Measurements from ENCODE around the gene HMG20B. TPM values are rescaled to one million over a fixed set of nuclear protein-coding genes. Genes with fewer than 3 reads are reported as not detected.

Gene HMG20B
- polyA plus RNA-seq, 1 donor from 2014 or later, result 22.6 TPM

DNA sequence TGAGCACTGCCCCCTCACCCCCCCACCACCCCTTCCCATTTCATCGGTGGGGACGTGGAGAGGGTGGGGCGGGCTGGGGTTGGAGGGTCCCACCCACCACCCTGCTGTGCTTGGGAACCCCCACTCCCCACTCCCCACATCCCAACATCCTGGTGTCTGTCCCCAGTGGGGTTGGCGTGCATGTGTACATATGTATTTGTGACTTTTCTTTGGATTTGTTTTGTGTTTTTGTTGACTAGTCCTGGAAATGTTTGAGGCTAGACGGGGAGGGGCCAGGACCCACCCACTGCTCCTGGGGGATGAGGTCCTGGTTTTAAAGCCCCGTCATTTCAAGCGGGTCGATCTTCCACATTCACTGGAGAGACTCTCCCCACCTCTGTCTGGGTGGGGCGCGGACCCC, 36.8 kb upstream of the HMG20B start:
- no peak overlapping the region for H3K9ac ChIP-seq (ENCODE audit: low read length)
- no peak overlapping the region for H3K4me3 ChIP-seq (ENCODE audit: low read length)
- H4K20me1 ChIP-seq (ENCODE audit: insufficient read depth), result no peaks in the 10 kb centered on the region

DNA sequence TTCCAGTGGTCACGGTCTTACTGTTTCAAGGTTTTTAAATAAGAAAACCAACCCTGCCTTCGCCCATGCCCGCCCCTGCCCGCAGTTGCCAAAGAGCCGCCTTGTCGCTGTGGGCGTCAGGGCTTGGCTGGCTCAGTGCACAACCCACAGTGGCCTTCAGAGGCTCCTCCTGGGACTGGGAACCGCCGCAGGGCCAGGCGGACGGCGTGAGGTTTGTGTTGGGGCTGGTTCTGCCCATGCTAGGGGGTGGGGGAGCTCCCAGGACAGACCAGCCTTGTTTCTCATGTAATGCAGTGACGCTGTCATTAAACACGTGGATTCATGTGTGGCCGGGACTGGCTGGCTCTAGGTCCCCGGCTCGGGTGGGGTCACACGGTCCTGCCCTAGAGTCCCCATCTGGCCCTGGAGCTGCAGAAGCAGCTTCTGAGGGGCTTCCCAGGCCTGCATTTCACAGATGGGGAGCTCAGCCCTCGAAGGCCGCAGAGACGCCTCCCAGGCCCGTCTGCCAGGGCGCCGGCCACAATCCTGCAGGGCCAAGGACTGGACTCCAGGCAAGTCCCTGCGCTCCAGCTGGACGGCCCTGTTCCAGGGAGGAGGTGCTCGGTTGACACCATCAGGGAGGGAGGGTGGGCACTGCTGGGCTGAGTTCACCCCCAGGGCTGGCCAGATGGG, 36.2 kb upstream of the HMG20B start:
- Histone ChIP-seq H3K4me3 (ENCODE audit: low read length) (no peak overlapping the region), H3K36me3 (ENCODE audit: insufficient read depth, low read length) (no peaks in the 10 kb centered on the region)

More for the DNA sequence above, 36.8 kb upstream of the HMG20B start:
- Histone ChIP-seq H2AFZ (ENCODE audit: low read depth, low read length) (no peak overlapping the region), H3F3A (ENCODE audit: insufficient read depth, low read length, poor library complexity, severe bottlenecking) (no peaks in the 10 kb centered on the region), H3K4me2 (ENCODE audit: low read length) (no peak overlapping the region), H3K36me3 (ENCODE audit: insufficient read depth, low read length) (no peaks in the 10 kb centered on the region), H3K9me2 (ENCODE audit: insufficient read depth, low read length) (no peaks in the 10 kb centered on the region), H3K27ac (ENCODE audit: low read length) (no peak overlapping the region), H3K9me3 (ENCODE audit: low read length) (no peaks in the 10 kb centered on the region), H3K79me2 (replicated peaks; ENCODE audit: insufficient read depth, low read length) (no peaks in the 10 kb centered on the region), H3K27me3 (ENCODE audit: insufficient read depth, low read depth, low read length) (no peaks in the 10 kb centered on the region)
- TF ChIP-seq RAD21 (conservative IDR thresholded peaks at IDR 0.05) (no peak), TAF1 (IDR thresholded peaks at IDR 0.05; ENCODE audit: low read depth) (no peak)

More for the DNA sequence above, 36.2 kb upstream of the HMG20B start:
- Histone ChIP-seq H3K79me2 (replicated peaks; ENCODE audit: insufficient read depth, low read length) (no peaks in the 10 kb centered on the region), H3K9me3 (ENCODE audit: low read length) (no peaks in the 10 kb centered on the region), H3K9ac (ENCODE audit: low read length) (no peak overlapping the region), H3K4me2 (ENCODE audit: low read length) (no peak overlapping the region), H3K27ac (ENCODE audit: low read length) (no peak overlapping the region), H2AFZ (ENCODE audit: low read depth, low read length) (no peak overlapping the region), H3K9me2 (ENCODE audit: insufficient read depth, low read length) (no peaks in the 10 kb centered on the region), H3K27me3 (ENCODE audit: insufficient read depth, low read depth, low read length) (no peaks in the 10 kb centered on the region), H4K20me1 (ENCODE audit: insufficient read depth) (no peaks in the 10 kb centered on the region), H3F3A (ENCODE audit: insufficient read depth, low read length, poor library complexity, severe bottlenecking) (no peaks in the 10 kb centered on the region)
- TF ChIP-seq RAD21 (conservative IDR thresholded peaks at IDR 0.05) (no peak), EP300 (conservative IDR thresholded peaks at IDR 0.05; ENCODE audit: poor library complexity, severe bottlenecking) (no peak), MXI1 (conservative IDR thresholded peaks at IDR 0.05; ENCODE audit: poor library complexity, severe bottlenecking) (no peak), SMC3 (conservative IDR thresholded peaks at IDR 0.05; ENCODE audit: poor library complexity) (no peak), POLR2AphosphoS5 (IDR thresholded peaks at IDR 0.05) (no peak), EZH2 (IDR thresholded peaks at IDR 0.05; ENCODE audit: borderline replicate concordance, insufficient read depth, low read length, poor library complexity, severe bottlenecking) (no peak), TAF1 (IDR thresholded peaks at IDR 0.05; ENCODE audit: low read depth) (no peak)
- TF ChIP-seq, protein P1, sequence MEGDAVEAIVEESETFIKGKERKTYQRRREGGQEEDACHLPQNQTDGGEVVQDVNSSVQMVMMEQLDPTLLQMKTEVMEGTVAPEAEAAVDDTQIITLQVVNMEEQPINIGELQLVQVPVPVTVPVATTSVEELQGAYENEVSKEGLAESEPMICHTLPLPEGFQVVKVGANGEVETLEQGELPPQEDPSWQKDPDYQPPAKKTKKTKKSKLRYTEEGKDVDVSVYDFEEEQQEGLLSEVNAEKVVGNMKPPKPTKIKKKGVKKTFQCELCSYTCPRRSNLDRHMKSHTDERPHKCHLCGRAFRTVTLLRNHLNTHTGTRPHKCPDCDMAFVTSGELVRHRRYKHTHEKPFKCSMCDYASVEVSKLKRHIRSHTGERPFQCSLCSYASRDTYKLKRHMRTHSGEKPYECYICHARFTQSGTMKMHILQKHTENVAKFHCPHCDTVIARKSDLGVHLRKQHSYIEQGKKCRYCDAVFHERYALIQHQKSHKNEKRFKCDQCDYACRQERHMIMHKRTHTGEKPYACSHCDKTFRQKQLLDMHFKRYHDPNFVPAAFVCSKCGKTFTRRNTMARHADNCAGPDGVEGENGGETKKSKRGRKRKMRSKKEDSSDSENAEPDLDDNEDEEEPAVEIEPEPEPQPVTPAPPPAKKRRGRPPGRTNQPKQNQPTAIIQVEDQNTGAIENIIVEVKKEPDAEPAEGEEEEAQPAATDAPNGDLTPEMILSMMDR (IDR thresholded peaks at IDR 0.05; ENCODE audit: poor library complexity, severe bottlenecking), result no peak
- TF ChIP-seq, protein P2, sequence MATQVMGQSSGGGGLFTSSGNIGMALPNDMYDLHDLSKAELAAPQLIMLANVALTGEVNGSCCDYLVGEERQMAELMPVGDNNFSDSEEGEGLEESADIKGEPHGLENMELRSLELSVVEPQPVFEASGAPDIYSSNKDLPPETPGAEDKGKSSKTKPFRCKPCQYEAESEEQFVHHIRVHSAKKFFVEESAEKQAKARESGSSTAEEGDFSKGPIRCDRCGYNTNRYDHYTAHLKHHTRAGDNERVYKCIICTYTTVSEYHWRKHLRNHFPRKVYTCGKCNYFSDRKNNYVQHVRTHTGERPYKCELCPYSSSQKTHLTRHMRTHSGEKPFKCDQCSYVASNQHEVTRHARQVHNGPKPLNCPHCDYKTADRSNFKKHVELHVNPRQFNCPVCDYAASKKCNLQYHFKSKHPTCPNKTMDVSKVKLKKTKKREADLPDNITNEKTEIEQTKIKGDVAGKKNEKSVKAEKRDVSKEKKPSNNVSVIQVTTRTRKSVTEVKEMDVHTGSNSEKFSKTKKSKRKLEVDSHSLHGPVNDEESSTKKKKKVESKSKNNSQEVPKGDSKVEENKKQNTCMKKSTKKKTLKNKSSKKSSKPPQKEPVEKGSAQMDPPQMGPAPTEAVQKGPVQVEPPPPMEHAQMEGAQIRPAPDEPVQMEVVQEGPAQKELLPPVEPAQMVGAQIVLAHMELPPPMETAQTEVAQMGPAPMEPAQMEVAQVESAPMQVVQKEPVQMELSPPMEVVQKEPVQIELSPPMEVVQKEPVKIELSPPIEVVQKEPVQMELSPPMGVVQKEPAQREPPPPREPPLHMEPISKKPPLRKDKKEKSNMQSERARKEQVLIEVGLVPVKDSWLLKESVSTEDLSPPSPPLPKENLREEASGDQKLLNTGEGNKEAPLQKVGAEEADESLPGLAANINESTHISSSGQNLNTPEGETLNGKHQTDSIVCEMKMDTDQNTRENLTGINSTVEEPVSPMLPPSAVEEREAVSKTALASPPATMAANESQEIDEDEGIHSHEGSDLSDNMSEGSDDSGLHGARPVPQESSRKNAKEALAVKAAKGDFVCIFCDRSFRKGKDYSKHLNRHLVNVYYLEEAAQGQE (IDR thresholded peaks at IDR 0.05; ENCODE audit: borderline replicate concordance), result no peak
